Activated CD8-positive, alpha-beta T cell treated with anti-CD3 and anti-CD28 coated beads for 36 hours (primary cell): ENCODE data around the gene GRM4. TPM values are rescaled to one million over a fixed set of nuclear protein-coding genes. Genes with fewer than 3 reads are reported as not detected.

Experiments used
- ATAC-seq: fragments of 200-7000 bp; cut with Tn5 transposase; one replicate; pipeline ENCODE4 v1.10.0; 2021; ENCODE audit warnings: mild to moderate bottlenecking, moderate library complexity
- CTCF ChIA-PET: fragments of 350-600 bp; sonication (Branson Sonifier 250); formaldehyde crosslinking; loops from one replicate; lab custom pipeline; 2021; ENCODE audit warnings: antibody characterized with exemption; lab: Charles Lee
- POLR2A ChIA-PET: fragments of 350-600 bp; sonication (Branson Sonifier 250); formaldehyde crosslinking; loops from one replicate; lab custom pipeline; 2021; ENCODE audit warnings: antibody characterized with exemption; lab: Charles Lee
- DNase-seq: peaks from one replicate; pipeline ENCODE4 v3.0.0-alpha.2; 2020
- H3K27ac Mint-ChIP-seq: one replicate; pipeline ENCODE4 v1.8.0; 2021; ENCODE audit warnings: mild to moderate bottlenecking, mixed read lengths
- H3K27me3 Mint-ChIP-seq: one replicate; pipeline ENCODE4 v1.8.0; 2021; ENCODE audit warnings: mixed read lengths
- H3K36me3 Mint-ChIP-seq: one replicate; pipeline ENCODE4 v1.8.0; 2021; ENCODE audit warnings: low read depth, mixed read lengths
- H3K4me1 Mint-ChIP-seq: one replicate; pipeline ENCODE4 v1.8.0; 2021; ENCODE audit warnings: low read depth, mixed read lengths
- H3K4me3 Mint-ChIP-seq: one replicate; pipeline ENCODE4 v1.8.0; 2021; ENCODE audit warnings: mild to moderate bottlenecking, moderate library complexity, mixed read lengths
- H3K9me3 Mint-ChIP-seq: one replicate; pipeline ENCODE4 v1.8.0; 2021; ENCODE audit warnings: mixed read lengths
- CTCF ChIP-seq: fragments of 200-600 bp; IDR thresholded peaks from one replicate; pipeline ENCODE4 v1.8.0; 2022; ENCODE audit warnings: antibody characterized with exemption, mild to moderate bottlenecking
- intact Hi-C: fragments of 100-400 bp; cut with micrococcal nuclease; formaldehyde crosslinking; loops from one replicate; pipeline ENCODE4 v1.10.0; 2022
- total RNA-seq, 2 experiments: library from RNA; stranded (reverse); gene quantifications; one replicate each; pipeline ENCODE4 v1.2.3, GENCODE V29; 2021

The GRM4 gene
- total RNA-seq, 2 experiments from 2014 or later = 0.11 to 0.14 TPM

GRCh38 chr6:34092631-34093030 lies 53.3 kb downstream of the GRM4 start:
- Mint-ChIP-seq H3K27ac (no peak overlapping the region), H3K4me3 (no peak overlapping the region), H3K36me3 (no peaks in the 10 kb centered on the region), H3K4me1 (no peaks in the 10 kb centered on the region), H3K9me3 (no peaks in the 10 kb centered on the region), H3K27me3 (peaks cover 28% of the 10 kb centered on the region)
- no peak for TF ChIP-seq CTCF
- intact Hi-C loops = no loop called here
- ATAC-seq (no peak), DNase-seq (no peak)
- ChIA-PET POLR2A (no interaction called here), CTCF (no interaction called here)

GRCh38 chr6:34090935-34091334 lies 55.0 kb downstream of the GRM4 start:
- no peaks in the 10 kb centered on the region for H3K36me3 Mint-ChIP-seq
- no peaks in the 10 kb centered on the region for H3K9me3 Mint-ChIP-seq
- CTCF ChIA-PET = no interaction called here
- DNase-seq (no peak), ATAC-seq (no peak)
- H3K27me3 Mint-ChIP-seq = peaks cover 18% of the 10 kb centered on the region
- intact Hi-C loops = no loop called here
- H3K4me3 Mint-ChIP-seq = no peak overlapping the region
- no peaks in the 10 kb centered on the region for H3K4me1 Mint-ChIP-seq
- POLR2A ChIA-PET = no interaction called here
- TF ChIP-seq CTCF = no peak
- no peak overlapping the region for H3K27ac Mint-ChIP-seq

- H3K4me3 Mint-ChIP-seq = no peak overlapping the region
- ATAC-seq (no peak), DNase-seq (no peak)
- no peaks in the 10 kb centered on the region for H3K36me3 Mint-ChIP-seq
- ChIA-PET POLR2A (no interaction called here), CTCF (no interaction called here)
- H3K27ac Mint-ChIP-seq = no peak overlapping the region
- no peaks in the 10 kb centered on the region for H3K4me1 Mint-ChIP-seq
- H3K9me3 Mint-ChIP-seq = no peaks in the 10 kb centered on the region
- TF ChIP-seq CTCF = no peak
- intact Hi-C loops = no loop called here
- H3K27me3 Mint-ChIP-seq = peaks cover 16% of the 10 kb centered on the region
These were observed 55.4 kb downstream of the GRM4 start for GRCh38 chr6:34090529-34090928.

GRCh38 chr6:34086558-34086957 lies 59.3 kb downstream of the GRM4 start:
- H3K27me3 Mint-ChIP-seq = no peaks in the 10 kb centered on the region
- no peaks in the 10 kb centered on the region for H3K4me1 Mint-ChIP-seq
- CTCF ChIA-PET = no interaction called here
- H3K27ac Mint-ChIP-seq = no peak overlapping the region
- no peak for TF ChIP-seq CTCF
- ATAC-seq (no peak), DNase-seq (no peak)
- no peaks in the 10 kb centered on the region for H3K36me3 Mint-ChIP-seq
- no peaks in the 10 kb centered on the region for H3K9me3 Mint-ChIP-seq
- intact Hi-C loops = no loop called here
- POLR2A ChIA-PET = no interaction called here
- no peak overlapping the region for H3K4me3 Mint-ChIP-seq

GRCh38 chr6:34085453-34086170 lies 60.3 kb downstream of the GRM4 start:
- POLR2A ChIA-PET = interaction anchor here (0.6 kb wide), 1 partner anchor 321 kb away, joined by 3 read pairs; no protein-coding TSS in a partner anchor
- DNase-seq = no peak
- Mint-ChIP-seq H3K27me3 (no peaks in the 10 kb centered on the region), H3K36me3 (no peaks in the 10 kb centered on the region), H3K27ac (no peak overlapping the region), H3K4me3 (no peak overlapping the region), H3K4me1 (no peaks in the 10 kb centered on the region), H3K9me3 (no peaks in the 10 kb centered on the region)
- intact Hi-C loops = no loop called here
- TF ChIP-seq CTCF = no peak
- no peak for ATAC-seq
- CTCF ChIA-PET = no interaction called here
